Activated CD4-positive, alpha-beta T cell treated with anti-CD3 and anti-CD28 coated beads, Interleukin-2, Interleukin-4, amounts not matched to agents 100 ng/mL and 50 ng/mL, durations not matched to agents 16 hours and 8 hours (primary cell): Measurements from ENCODE around the gene CTTN.
"Not testable (repeated sequence)": the region's sequence is repeated elsewhere in the genome, so short reads cannot be mapped to it uniquely, and the experiment has no call there.

ENCODE experiments used
- DNase-seq: peaks from one replicate; pipeline ENCODE4 v3.0.0-alpha.2; 2020; ENCODE audit warnings: low spot score

Gene CTTN

GRCh38 chr11:70429428-70429705 is 31.0 kb downstream of the CTTN start:
- no peak for DNase-seq

DNA sequence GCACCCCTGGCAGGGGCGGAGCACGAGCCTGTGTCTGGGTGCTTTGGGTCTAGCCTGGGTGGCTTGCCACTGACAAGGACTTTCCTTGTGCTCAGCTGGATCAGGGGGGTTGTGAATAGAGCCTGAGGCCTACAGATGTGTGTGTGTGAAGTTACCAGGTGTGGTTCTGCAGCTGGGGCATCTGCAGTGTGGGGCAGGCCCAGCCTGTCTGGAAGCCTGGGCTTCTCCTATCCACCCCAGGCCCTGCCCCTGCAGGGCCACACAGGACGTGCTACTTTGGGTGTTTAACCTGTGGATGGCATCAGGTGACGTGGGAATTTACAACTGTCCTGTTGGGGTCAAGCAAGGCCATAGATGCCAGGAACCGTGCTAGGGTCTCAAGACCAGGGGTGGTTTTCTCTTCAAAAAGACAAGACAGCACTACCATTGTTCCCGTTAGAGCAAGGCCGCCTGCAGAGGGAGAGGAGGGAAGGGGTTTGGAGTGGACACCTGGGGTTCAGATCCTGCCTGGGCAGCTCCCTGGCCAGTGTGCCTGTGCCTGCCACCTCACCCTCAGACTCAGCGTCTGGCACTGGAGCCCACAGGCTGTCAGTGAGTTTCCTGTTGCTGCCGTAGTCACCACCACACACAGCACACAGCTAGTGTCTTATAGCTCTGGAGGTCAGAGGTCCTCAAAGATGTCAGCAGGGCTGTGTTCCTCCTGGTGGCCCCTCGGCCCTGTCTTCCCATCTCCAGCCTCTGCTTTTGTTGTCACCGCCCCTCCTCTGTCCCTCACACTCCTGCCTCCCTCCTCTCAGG is 31.6 kb downstream of the CTTN start:
- DNase-seq, result no peak

- no peak for DNase-seq
Observed at GRCh38 chr11:70430671-70431574, 32.6 kb downstream of the CTTN start.

- no peak for DNase-seq
Observed at GRCh38 chr11:70431611-70432010, 33.3 kb downstream of the CTTN start.

GRCh38 chr11:70432065-70432464 is 33.7 kb downstream of the CTTN start:
- DNase-seq, result no peak

GRCh38 chr11:70432580-70432979 is 34.3 kb downstream of the CTTN start:
- no peak for DNase-seq

GRCh38 chr11:70433038-70433437 is 34.7 kb downstream of the CTTN start:
- no peak for DNase-seq

- DNase-seq, result no peak
Observed at GRCh38 chr11:70433526-70433925, 35.2 kb downstream of the CTTN start.

- DNase-seq, result no peak
Observed at GRCh38 chr11:70433966-70434812, 35.9 kb downstream of the CTTN start.

- DNase-seq, result no peak
Observed at GRCh38 chr11:70434813-70435278, 36.5 kb downstream of the CTTN start.

- no peak for DNase-seq
Observed at GRCh38 chr11:70435361-70435760, 37.0 kb downstream of the CTTN start.

- DNase-seq, result no peak
Observed at GRCh38 chr11:70435765-70436500, 37.6 kb downstream of the CTTN start.

- no peak for DNase-seq
Observed at GRCh38 chr11:70436501-70436860, 38.2 kb downstream of the CTTN start.

DNA sequence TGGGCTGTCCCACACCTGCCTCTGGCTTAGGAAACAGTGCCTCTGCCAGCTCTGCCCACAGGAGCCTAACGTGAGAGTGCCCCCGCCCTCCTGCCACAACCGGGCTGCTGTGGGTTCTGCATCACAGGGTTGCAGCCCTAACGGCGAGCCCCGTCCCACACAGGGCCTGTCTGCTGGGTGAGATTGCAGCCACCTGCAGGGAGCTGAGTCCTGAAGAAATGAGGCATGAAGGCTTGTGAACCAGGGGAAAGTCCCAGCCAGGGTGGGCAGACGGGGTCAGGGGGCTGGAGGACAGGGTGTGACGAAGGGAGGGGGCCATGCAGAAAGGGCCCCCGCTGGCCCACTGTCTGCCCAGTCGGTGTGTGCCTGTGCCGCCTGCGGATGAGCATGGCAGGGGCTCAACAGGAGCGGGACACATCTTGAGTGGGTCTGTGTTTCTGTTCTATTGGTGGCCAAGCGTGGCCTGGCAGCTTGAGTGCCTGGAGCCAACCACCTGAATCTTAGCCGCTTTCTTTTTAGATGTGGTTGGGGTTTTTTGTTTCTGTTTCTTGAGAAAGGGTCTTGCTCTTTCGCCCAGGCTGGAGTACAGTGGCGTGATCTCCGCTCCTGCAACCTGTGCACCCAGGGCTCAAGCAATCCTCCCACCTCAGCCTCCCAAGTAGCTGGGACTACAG is 38.9 kb downstream of the CTTN start:
- DNase-seq, result no peak

DNA sequence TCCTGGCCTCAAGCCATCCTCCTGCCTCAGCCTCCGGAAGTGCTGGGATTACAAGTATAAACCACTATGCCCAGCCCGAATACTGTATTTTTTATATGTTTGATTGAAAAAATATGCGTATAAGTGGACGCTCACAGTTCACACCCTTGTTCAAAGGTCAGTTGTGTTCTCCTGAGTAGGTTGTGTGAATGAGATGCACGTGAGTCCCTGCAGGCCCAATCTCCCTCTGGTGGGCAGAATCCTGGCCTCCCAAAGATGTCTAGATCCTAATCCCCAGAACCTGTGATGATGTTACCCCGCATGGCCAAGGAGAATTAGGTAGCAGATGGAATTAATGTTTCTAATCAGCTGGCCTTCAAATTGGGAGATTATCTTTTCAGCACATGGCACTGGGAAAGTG is 41.9 kb downstream of the CTTN start:
- no peak for DNase-seq

GRCh38 chr11:70443773-70444030 is 45.4 kb downstream of the CTTN start:
- no peak for DNase-seq

DNA sequence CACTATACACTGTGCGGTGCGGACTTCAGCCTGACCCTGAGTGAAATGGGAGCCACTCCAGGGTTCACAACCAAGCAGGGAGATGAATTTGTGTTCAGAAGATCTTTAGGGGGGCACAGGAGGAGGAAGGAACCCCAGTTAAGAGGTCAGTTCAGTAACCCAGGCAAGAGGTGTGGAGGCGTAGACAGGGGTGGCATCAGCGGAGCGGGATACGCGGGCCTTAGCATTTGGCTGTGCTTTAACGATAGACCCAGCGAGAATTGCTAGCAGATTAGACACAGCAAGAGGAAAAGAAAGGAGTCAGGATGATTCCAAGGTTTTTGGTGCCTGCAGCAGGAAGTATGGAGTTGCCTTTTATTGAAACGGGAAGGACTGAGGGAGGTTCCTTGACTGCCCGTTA is 46.8 kb downstream of the CTTN start:
- no peak for DNase-seq

DNA sequence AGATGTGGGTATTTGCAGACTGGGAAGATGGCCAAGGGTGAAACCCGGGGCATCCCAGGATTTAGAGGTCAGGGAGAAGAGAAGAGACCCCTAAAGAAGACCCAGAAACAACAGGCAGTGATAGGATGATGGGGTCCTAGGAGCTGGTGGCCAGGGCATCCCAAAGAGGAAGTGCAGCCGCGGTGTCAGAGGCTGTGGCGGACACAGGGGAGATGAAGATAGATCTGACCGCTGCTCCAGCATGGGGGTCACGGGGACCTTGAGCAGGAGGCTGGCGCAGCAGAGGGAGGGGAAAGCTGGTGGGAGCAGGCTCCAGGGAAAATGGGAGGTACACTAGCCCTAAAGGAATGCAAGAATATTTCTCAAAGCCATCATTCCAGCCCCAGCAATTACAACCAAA is 47.3 kb downstream of the CTTN start:
- no peak for DNase-seq

- DNase-seq, result no peak
Observed at GRCh38 chr11:70448983-70449567, 50.7 kb downstream of the CTTN start.

DNA sequence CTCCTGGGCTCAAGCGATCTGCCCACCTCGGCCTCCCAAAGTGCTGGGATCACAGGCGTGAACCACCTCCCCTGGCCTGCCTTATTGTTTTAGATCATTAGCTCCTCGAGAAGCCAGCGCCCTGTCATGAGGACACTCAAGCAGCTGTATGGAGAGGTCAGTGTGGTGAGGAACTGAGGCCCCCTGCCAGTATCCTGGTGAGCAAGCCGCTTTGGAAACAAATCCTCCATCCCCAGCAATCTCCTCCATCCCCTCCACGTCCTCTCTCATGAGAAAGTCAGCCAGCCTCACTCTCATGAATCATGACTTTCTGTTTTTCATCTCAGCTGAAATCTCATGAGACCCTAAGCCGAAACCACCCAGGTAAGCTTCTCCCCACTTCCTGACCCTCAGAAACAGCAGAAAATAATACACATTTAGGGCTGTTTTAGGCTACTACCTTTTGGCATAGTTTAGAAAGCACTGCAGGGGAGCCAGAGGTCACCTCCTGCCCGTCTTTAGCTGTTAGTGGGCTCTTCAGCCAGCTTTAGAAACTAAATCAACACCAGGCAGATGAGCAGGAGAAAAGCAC is 56.0 kb downstream of the CTTN start:
- no peak for DNase-seq

DNA sequence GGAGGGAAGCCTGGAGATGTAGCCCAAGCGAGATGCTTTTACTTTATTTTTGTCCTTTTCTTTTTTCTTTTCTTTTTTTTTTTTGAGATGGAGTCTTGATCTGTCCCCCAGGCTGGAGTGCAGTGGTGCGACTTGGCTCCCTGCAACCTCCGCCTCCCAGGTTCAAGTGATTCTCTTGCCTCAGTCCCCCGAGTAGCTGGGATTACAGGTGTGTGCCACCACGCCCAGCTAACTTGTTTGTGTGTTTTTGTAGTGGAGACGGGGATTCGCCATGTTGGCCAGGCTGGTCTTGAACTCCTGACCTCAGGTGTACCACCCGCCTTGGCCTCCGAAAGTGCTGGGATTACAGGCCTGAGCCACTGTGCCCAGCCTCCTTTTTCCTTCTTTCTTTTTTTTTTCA is 56.5 kb downstream of the CTTN start:
- not testable (repeated sequence) for DNase-seq
